HG03521 (cell line): ENCODE measurements around the gene RTRAF.

Source experiments
- ATAC-seq: cut with Tn5 transposase; IDR thresholded peaks from one replicate; pipeline ENCODE4 v1.9.1; 2021; ENCODE audit warnings: mild to moderate bottlenecking, moderate library complexity; ENCODE audit not compliant: unreplicated experiment

Gene RTRAF

GRCh38 chr14:52048641-52049204 lies 59.4 kb downstream of the RTRAF start:
- ATAC-seq: no peak

- no peak for ATAC-seq
These were observed 59.9 kb downstream of the RTRAF start for GRCh38 chr14:52049271-52049670.

GRCh38 chr14:52049721-52050588 lies 60.6 kb downstream of the RTRAF start:
- no peak for ATAC-seq

- no peak for ATAC-seq
These were observed 61.9 kb downstream of the RTRAF start for GRCh38 chr14:52051251-52051650.

DNA sequence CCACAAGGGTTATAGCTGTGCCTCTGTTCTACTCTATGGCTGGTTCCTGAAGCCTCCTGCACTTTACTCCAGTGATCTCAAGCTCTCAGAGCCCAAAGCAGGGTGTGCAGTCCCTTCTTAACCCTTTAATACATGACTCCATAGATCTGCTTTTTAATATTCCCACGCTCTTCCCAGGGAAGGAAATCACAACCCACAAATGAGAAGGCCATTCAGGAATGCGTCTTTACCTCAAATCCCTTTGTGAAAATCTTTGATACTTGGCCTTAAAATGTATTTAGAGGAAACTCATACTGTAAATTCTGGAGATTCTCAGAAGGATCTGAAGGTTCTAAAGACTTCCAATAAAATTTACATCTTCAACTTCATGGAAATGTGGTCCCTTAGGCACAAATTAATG lies 62.5 kb downstream of the RTRAF start:
- ATAC-seq: no peak

DNA sequence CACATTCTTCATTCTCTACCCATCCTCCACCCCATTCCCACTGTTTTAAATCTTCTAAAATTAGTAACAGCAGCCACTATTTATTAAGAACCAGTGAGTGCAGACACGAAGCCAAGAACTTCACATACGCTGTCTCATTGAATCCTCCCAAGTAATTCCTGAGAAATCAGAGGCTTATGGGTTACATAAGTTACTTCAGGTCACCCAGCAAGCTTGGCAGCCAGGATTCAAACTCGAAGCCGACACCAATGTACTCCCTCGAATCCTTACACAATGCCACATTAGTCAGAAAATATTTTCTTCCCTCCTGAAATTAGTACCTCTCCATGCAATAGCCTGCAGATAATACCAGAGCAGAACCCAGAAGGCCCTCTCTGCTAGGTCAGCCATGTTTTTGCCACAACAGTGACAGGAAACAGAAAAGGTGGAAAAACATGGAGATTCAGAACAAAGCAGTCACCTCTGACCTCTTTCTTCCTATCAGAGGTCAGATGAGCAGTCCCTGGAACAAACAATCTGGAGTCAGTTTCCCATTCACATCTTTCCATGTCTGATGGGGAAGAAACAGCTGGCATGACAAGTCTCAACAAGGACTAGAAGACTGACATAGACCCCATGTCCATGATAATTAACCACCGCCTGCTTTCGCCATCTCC lies 63.1 kb downstream of the RTRAF start:
- no peak for ATAC-seq

DNA sequence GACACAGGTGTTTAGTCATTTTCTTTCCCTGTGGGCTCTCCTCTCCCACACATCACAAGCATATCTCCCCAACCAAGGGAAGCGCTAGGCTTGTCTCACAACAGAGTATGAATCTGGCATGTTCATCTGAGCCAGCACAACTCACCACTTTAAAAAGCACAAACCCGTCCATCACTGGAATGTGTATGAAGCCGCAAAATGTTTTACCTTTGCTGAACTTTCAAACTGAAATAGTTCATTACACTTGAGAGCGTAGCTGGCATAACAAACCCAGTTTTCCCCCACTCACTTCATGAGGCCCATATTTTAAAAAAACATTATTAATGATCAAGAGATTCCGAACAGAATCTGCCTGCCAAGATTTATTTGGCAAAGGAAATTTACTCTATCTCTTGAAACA lies 63.7 kb downstream of the RTRAF start:
- no peak for ATAC-seq

DNA sequence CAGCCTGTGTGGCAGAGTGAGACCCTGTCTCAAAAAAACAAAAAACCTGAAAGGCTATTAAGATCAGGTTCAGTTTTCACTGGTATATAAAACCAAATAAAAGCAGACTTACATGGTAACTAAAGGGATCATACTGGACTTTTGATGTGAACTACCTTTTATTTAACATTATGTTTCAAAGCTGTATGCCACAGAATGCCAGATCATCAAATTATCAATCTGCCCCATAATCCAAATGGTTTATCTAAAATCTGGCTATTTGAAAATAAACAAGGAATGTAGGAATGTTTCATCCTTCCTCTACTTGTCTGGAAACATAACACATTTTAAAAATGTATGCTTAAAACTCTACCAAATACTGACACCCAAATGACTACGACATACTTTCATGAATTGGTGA lies 65.3 kb downstream of the RTRAF start:
- no peak for ATAC-seq

GRCh38 chr14:52055167-52055566 lies 65.8 kb downstream of the RTRAF start:
- ATAC-seq: no peak

GRCh38 chr14:52058341-52058740 lies 69.0 kb downstream of the RTRAF start:
- ATAC-seq: no peak

DNA sequence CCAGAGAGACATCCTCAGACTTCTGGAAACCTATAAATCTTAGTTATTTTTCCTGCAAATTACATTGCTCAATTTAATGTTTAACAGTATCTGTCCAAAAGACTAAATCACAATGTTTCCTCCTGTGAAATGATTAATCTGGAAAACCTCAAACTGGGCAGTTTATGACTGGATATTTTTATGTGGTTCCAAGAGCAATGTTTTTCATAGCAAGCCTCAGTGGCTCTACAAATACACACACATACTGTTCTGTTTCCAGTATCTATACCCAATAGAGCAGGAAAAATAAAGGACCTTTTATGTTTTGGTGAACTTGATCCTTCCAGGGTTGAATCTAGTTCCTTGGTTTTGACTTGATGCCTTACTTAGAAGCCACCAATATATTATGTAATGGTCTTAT lies 70.3 kb downstream of the RTRAF start:
- no peak for ATAC-seq

GRCh38 chr14:52060080-52060479 lies 70.7 kb downstream of the RTRAF start:
- ATAC-seq: no peak
